SKM-1 treated with dmso at 0.1 percent for 144 hours (cell line): ENCODE measurements around the gene FAM72A.
"Not testable (repeated sequence)": the region's sequence is repeated elsewhere in the genome, so short reads cannot be mapped to it uniquely, and the experiment has no call there.

ENCODE experiments used
- DNase-seq: peaks from one replicate; lab custom pipeline; 2025; ENCODE audit not compliant: unreplicated experiment; lab: John Stamatoyannopoulos, UW

Gene FAM72A

DNA sequence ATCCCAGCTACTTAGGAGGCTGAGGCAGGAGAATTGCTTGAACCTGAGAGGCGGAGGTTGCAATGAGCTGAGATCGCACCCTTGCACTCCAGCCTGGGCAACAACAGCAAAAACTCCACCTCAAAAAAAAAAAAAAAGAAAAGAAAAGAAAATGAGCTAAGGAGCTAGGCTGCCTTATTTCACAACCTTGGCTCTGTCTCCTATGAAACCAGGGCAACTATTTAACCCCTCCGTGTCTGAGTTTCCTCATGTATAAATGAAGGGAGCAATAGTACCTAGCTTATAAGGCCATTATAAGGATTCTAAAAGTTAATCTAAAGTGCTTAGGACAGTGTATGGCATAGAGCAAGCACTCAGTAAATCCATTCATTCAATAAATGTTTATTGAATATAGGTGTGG lies 32.8 kb downstream of the FAM72A start:
- peak; percentile 36 for DNase-seq

DNA sequence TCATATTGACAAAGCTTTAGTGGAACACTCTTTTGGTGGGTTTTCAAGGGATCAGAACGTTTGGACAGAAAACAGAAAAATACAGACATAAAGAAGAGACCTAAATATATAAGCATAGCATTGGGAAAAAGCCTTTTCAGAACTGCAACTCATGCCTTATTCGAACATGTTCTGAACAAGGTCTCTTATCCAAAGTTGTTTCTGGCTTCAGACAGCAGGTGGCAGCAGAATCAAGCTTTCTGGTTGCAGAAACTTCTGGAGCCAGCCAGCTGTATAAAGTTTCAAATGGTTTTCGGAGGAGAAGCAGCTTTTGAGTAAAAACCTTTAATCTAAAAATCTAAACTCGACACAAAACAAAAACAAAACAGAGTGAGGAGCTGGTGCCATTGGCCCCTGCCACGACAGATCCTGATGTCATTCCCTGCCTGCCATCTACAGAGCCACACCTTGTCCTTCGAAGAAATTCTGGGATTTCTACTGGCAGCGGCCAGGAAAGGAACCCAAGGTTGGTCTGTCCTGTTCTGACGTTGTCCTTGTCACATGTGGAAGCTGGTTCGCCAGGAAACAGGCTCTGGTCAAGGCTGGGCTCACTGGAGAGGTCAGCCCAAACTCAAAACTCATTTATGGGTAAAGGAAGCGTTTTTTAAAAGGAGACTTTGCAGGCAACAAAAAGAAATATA lies 35.1 kb downstream of the FAM72A start:
- not testable (repeated sequence) for DNase-seq

DNA sequence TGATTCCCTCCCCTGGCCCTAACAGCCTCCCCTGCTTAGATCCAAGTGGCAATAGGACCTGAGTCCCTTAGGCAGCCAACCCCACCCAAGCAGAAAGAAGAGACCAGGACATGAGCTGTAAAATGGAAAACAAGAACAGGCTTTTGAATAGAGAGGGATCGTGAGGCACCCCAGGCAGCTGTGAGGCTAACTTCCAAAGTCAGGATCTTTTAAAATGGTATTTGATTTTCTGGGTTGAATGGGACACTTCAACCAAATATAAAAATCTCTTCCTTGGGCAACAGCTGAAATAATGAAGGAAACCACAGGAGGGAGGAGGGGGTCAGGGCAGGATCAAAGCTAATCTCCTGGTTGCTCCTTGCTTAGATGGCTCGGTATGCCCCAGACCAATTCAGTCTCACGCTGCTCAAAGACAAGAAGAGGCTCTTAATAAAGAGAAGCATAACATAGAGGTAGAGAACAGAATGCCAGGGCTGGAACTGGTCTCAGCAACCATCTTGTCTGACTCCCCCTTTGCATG lies 56.8 kb downstream of the FAM72A start:
- no peak for DNase-seq

DNA sequence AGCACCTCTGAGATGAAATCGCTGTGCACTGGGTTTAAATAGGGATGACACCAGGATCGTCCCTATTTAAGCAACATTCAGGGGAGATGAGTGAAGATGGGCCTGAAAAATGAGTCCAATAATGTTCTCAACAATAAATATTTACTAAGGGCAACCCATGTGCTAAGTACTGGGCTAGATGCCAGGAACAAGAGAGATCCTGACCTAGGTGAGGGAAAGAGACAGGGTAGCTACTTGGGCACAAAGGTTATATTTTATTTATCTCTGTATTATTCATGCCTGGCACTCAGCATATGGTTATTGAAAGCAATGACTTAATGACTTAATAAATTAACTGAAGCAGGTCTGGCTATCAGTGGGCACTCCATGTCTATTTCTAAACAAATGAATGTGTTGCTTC lies 58.0 kb downstream of the FAM72A start:
- no peak for DNase-seq

DNA sequence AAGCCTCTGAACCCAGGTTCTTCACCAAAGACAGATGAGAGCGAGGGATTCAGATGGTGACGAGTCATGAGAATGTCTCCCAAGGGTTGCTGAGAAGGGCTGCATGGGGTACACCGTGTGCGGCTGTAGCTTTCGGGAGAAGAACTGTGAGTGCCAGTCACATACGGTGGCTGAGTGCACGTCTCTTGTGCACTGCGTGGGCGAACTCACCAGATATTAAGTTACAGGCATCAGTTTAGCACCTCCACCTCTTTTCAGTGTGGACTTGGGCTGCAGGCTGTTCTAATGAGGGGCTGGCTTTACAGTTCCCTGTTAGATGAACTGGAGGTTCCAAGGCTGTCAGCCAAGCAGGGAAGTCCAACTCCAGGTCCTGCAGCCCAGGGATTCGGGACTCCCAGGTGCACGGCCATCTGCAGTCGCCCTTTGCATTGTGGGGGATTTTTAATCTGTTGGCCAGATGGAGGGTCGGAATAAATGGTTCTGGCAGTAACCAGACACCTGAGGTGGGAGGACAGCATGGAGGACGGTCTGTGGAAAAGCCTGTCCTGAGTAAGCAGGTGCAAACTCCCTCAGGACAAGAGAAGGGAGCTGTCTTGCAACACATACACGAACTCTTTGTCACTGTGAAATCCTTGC lies 59.0 kb downstream of the FAM72A start:
- DNase-seq, result no peak

DNA sequence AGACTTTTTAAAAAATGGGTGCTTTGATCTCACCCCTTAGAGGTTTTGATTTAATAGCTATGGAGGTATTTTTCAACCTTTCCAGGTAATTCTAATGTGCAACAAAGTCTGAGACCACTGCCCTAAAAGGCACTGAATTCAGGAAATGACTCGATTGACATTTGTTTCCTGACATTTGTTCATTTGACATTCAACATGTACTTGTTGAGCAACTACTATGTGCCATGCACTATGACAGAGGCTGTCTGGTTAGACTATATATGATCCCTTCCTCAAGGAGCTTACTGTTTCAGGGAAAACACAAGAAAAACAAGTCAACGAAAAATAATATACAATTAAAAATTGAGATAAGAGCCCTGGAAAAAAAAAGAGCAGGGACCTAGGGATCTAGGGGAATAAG lies 59.9 kb downstream of the FAM72A start:
- no peak for DNase-seq

DNA sequence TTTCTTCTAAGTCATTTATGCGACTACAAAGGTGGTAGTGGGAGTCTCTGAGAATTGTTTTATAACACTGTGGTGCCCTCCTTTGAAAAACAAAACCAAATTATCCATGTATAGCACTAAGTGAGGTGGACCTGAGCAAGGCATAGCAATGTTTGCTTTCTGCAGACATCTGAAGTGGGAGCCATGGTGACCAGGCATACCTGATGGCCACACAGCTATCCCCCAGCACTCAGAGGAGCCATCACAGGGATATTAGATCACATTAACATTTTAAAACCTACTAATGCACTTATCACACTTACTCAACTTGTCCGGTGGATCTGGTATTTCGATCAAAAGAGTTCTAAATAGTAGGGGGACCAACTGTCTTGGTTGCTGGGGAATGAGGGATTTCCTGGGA lies 60.6 kb downstream of the FAM72A start:
- DNase-seq, result no peak

DNA sequence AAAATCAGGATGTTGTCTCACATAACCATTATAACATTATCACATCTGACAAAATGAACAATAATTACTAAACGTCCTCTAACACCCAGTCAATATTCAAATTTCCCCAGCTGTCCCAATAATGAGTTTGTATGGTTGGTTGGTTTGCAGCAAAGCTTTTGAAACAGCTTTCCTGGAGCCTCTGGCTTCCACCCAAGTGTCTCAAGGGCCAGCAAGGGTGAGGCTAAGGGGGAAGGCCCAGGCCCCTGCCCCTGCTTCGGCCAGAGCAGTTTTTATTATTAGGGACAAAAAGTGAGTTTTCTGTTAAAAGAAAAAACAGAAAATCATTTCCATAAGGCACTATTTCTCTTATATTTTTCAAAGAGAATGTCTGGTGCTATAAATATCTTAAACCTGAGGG lies 66.4 kb downstream of the FAM72A start:
- no peak for DNase-seq
